Amniotic epithelial cell (primary cell): Measurements from ENCODE around the gene PIN1.

ENCODE experiments used
- DNase-seq: peaks from one replicate; pipeline ENCODE4 v3.0.0-alpha.2; 2010; ENCODE audit warnings: low read depth

Gene PIN1

DNA sequence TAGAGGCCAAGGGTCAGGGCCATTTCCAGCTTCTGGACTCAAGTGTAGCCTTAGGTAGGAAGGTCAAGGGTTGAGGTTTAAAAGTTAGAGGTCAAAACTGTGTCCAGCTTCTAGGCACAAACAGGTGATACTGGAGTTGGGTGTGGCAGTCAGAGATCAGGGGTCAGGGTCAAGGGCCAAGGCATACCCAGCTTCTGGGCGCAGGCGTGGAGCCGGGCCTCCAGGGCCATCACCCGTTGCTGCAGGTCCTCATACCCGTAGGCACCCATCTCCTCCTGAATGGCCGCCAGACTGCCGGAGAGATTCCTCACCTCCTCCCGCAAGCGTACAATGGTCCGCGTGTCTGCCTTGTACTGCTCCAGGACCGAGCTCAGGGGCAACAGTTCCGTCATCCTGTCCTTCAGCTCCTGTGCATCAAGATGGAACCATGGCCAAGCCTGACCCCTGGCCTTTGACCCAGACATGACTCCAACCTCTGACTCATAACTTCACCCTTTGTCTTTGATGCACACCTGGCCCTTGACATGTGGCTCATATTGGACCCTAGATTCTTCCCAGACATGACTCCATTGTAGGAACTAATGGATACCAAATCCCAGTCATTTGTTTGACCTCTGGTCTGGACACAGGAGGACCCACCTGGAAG, 22.1 kb downstream of the PIN1 start:
- no peak for DNase-seq

DNA sequence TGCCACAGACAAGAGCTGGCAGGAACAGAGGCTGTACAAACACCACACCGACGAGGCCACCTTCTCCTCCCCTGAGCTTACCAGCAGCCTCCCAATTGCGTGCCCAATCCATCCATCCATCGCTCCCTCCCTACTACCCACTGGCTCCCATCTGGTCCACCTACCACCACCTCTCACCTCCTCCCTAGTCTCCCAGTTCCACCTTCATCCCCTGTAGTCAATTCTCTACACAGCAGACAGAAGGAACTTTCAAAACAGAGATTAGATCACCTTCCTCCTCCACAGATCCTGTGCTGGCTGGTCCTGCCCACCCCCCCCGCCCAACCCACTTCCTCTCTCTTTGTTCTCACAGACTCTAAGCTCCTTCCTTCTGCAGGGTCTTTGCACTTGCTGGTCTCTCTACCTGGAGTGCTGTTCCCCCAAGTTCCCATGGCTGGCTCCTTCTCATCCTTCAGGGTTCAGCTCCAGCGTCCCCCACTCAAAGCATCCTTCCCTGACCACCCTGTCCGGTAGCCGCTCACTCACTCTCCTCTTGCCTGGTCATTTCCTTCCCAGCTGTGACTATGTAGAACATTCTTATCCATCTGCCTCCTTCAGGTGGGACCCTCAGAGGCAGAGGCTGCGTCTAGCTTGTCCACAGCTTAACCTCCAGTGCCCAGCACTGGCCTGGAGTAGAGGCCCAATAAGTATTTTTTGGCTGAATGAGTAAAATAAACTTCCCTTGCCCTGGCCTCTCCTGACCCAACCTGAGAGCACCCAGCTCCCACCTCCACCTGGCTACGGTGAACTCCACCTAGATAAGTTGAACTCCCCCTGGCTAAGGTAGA, 23.0 kb downstream of the PIN1 start:
- DNase-seq = no peak

DNA sequence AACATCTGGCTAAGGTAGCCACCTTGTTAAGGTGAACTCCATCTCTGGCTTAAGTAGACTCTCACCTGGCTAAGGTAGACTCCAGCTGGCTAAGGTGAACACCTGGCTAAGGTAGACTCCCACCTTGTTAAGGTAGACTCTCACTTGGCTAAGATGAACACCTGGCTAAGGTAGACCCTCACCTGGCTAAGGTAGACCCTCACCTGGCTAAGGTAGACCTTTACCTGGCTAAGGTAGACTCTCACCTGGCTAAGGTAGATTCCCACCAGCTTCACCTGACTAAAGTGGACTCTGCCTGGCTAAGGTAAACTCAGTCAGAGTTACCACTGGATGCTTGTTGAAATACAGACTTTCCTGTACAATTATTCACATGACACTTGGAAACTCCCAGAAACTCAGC, 23.6 kb downstream of the PIN1 start:
- DNase-seq = no peak

DNA sequence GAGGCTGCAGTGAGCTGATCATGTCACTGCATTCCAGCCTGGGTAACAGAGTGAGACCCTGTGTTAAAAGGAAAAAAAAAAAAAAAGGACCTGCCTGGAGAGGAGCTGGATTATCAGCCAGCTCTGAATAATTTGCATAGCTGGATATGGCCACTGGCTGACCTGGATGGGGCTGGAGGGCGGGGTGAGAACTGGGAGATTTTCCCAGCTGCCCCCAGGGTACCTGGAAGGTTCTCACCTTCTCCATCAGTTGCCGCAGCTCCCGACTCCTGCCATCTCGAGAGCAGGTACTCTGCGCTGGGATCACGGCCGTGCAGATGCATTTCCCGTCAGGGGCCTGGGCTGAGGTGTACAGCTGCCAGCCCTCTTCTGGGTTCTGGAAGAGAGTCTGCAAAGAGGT, 25.3 kb downstream of the PIN1 start:
- no peak for DNase-seq

DNA sequence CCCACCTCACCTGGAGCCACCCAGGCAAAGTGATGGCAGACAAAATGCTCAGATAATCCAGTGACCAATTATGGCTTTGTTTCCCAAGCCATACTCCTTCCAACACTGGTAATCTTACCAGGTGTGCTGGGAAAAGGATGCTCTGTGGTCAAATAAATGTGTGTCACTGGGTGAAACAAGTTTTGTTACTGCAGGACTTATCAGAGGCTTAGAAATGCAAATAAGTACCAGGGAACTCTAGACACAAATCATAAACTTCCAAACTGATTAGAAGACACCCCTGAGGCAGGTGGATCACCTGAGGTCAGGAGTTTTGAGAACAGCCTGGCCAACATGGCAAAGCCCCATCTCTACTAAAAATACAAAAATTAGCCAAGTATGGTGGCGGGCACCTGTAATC, 26.4 kb downstream of the PIN1 start:
- DNase-seq = no peak

DNA sequence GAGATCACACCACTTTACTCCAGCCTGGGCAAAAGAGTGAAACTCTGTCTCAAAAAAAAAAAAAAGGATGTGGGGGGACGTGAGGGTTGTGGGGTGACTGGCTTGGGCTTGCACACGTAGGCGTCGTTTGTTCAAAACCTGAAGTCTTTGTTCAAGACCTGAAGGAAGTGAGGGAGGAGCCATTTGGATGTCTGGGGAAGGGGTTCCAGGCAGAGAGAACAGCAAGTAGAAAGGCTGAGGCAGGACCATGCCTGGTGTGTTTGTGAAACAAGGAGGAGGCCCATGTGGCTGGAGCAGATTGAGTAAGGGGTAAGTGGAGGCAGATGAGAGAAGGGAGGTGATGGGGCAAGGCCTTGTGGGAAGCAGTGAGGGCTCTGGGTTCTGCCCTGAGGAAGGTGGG, 27.8 kb downstream of the PIN1 start:
- no peak for DNase-seq

DNA sequence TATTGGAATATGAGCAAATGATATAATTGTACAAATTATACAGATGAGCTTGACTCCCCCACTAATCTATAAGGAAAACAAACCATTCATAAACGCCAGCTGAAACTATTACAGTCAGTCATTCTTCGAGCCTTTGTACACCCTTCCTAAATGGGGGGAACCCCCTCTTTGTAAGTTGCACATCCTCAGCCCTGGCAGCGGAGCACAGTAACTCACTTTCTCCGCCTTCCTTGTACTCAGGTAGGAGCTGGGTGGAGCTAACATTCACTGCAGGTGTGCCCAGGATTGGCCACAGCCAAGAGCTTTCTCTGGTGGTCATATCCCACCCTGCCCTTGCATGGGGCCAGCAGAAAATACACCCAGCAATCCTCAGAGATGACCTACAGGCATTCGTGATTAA, 28.6 kb downstream of the PIN1 start:
- DNase-seq = no peak

DNA sequence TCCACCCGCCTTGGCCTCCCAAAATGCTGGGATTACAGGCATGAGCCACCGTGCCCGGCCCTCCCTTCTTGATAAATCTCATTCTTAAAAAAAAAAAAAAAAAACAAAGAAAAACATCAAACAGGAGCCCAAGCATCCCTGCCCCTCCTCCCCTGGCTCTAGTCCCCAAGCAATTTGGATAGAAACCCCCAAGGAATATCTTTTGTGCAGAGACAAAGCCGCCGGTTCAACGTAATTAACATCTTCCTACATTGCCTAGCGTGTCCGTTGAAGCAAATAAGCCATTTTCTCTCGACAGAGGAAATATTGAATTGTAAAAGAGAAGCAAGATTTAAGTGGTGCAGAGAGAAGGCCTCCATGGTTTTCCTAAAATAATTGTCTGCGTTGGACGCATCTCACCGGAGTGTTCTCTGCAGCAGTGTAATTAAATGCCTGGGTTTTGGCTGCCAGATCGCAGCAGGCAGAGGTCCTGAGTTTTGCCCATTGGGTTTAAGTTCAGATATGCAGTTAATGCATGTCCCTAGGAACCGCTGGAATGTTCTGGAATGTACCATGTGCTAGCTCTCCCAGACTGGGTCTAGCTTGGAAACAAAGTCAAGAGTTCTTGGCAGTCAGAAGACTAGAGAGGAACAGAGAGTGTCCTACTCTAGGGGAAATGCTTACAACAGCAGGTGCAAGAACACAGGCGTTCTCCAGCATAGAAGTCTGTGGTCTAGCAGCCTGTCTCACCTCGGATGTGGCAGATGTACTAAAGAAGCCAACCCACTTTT, 30.8 kb downstream of the PIN1 start:
- no peak for DNase-seq

DNA sequence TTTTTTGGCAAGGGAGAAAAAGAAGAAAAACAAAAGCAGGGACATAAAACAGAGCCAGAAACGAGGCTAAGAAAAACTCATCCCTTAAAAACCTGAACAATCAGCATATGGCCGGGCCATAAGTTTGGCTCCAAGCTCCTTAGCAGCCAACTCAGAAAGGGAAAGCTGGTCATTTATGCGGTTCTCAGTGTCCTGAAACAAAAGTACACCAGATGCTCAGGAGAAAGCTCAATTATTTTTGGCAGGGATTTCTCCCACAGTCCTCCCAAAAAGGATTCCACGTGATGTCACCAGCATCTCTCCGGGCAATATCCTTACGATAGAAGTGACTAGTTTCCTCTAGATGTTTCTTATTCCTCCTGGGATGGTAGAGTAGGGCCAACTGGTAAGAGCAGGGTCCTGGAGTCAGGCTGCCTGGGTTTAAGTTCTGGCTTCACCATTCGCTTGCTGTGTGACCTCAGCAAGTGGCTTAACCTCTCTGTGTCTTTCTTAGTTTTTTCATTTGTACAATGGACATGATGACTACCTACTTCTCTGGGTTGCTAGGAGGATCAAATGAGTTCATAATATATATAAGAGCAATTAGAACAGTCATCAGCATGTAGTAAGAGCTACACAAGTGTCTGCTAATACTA, 34.0 kb downstream of the PIN1 start:
- DNase-seq = no peak

DNA sequence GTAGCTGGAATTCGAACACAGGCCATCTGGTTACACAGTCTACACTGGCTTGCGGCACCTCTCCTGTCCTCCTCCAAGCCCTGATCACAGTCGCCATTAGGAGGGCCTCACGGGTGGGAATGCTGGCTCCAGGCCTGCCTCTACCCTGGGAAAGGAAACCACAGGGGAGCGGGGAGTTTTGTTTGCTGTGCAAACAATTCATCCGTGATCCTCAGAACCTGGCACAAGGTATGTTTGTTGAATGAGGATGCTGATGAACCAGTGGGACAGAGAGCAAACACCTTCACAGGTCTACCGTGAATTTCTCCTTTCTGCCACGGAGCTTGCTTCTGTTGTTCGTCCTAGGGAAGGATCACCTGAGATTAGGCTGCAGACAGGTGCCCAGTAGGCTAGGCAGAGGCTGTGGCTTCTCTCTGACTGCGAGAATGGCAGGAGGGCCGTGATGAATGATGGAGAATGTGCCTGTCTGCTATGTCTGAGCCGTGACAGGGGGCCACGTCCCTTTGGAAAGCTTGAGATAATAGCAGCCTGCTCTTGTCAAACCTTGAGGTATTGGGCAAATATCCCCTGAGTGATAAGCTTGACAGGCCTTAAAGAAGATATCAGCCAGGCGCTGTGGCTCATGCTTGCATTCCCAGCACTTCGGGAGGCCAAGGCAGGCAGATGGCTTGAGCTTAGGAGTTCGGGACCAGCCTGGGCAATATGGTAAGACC, 36.7 kb downstream of the PIN1 start:
- no peak for DNase-seq

DNA sequence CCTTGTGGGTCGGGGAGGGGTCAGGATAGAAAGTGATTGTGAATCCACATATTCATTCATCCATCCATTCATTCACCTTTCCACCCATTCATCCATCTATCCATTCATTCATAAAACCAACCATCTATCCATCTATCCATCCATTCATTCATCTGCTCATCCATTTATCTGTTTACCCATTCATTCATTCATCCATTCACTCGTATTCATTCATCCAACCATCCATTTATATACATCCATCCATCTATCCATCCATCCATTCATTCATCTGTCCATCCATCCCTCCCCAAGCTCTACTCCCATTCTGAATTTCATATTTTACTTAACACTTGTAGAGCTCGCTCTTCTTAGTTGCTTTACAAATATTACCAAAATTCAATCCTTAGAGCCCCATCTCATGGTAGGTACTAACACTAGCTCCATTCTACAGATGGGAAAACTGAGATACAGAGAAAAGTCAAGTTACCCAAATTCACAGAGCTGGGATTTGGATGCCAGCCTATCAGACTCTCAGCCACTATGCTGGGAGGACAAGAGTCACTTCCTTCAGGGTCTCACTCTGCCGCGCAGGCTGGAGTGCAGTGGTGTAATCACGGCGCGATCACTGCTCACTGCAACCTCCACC, 37.6 kb downstream of the PIN1 start:
- DNase-seq = no peak

DNA sequence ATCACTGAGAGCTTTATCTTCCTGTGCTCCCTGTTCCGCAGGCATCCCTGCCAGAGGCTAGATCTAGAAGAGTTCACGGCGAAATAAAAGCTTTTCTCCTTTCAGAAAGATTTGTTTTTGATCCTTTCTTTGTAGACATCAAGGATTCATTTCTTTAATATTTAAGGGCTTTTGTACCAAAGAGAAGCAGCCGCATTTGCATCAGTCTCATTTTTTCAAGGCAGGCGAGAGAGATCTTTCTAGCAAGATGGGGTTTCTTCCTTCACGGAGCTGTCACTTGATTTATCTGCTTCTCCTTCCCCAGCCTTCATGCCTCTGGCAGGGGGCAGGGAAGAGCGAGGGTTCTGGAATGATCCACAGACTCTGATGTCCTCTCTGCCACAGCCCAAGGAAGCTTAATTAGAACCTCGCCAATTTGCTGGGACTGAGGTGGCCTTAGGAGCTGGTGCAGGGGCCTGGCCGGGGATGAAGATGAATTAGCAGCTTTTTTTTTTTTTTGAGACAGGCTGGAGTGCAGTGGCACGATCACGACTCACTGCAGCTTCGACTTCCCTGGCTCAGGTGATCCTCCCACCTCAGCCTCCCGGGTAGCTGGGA, 40.0 kb downstream of the PIN1 start:
- DNase-seq = no peak

DNA sequence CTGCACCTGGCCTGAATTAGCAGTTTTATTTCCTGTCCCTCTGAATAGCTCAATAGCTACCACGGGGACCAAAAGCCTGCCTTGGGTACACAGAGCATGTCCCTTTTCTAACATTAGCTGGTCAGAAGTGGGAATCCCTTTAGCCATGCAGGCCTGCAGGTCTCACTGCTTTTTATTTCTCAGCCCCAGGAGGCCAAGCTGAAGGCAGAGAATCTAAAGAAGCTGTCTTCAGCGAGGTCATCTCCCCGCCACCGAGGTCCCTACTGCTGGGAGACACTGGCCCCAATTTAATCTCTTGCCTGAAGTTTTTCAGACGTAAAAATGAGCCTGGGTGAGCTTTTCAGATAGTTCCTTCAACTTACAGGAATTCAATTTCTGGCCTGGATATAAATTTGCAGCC, 40.7 kb downstream of the PIN1 start:
- no peak for DNase-seq

DNA sequence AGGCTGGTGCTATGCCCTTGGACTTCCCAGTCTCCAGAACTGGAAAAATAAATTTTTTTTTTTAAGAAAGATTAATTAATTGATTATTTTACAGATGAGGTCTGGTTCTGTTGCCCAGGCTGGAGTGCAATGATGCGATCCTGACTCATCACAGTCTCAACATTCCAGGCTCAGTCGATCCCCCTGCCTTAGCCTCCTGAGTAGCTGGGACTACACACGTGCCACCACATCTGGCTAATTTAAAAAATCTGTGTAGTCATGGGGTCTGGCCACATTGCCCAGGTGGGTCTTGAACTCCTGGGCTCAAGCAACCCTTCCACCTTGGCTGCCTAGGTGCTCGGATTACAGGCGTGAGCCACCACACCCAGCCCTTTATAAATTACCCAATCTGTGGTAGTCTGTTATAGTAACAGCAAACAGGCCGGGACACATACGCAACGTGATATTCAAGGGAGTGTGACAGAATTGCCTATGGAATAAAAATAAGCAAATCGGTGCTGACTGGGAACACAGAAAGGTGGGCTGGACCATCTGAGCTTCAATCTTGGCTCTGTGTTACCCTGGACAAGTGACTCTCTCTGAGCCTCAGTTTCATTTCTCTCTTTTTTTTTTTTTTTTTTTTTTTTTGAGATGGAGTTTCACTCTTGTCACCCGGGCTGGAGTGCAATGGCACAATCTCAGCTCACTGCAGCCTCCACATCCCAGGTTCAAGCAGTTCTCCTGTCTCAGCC, 42.8 kb downstream of the PIN1 start:
- peak; percentile 25 for DNase-seq

DNA sequence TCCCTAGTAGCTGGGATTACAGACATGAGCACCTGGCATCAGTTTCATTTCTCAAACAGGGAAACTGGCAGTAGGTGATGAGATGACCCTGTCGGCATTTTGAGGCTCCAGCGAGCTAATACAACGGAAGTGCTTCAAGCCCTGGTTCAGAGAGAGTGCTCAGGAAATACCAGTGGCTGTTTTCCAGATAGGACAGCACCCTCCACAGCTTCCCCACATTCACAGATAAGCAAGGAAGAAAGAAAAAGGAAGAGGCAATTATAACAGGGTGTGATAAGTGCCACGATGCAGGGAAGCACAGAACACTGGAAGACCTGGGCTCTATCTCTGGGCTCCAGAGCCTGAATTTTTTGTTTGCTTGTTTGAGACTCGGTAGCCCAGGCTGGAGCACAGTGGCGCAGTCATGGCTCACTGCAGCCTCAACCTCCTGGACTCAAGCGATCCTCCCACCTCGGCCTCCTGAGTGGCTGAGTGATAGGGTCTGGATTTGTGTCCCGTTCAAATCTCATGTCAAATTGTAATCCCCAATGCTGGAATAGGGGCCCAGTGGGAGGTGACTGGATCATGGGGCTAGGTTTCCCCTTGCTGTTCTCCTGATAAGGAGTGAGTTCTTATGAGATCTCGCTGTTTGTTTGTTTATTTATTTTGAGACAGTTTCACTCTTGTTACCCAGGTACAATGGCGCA, 43.5 kb downstream of the PIN1 start:
- DNase-seq = peak; percentile 9

DNA sequence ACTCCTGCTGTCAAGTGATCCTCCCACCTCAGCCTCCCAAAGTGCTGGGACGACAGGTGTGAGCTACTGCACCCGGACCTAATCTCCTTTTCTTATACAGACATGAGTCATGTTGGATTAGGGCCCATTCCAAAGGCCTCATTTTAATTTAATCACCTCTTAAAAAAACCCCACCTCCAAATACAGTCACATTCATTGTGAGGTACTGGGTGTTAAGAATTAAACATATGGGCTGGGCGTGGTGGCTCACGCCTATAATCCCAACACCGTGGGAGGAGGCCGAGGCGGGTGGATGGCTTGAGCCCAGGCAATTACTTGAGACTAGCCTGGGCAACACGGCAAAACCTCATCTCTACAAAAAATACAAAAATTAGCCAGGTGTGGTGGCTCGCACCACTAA, 46.6 kb downstream of the PIN1 start:
- DNase-seq = no peak

DNA sequence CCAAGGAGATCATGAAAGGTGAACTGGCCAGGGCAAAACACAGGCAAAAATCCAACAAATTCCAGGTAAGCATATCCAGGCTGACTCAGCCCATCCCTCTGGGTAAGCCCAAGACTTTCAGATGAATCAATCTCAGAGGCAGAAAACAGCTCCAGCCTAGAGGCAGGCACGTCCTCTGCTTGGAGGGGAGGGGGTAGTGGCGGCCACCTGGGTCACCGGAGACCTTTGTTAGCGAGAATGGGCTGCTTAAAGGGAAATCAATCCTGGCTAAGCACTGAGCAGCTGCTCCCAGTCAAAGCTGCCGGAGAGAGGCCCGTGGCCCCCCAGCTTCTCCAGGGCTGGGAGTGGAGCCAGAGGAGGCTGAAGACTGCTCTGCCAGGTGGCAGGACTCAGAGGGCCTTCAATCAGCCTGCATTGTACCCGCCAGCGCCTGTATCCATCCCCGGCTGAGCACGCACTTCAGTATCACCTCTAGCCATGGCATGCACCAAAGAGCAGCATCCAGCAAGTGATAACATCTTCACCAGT, 48.2 kb downstream of the PIN1 start:
- no peak for DNase-seq

DNA sequence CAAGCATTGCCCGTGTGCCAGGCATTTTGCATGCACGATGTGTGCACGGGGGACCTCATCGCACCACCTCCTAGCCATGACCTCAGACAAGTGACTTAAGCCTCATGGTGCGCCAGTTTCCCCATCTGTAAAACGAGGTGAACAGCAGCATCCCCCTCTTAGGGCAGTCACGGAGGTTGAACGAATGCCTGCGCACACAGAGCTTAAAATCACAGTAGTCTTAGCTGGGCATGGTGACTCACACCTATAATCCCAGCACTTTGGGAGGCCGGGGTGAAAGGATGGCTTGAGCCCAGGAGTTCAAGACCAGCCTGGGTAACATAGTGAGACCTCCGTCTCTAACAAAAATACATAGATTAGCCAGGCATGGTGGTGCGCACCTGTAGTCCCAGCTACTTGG, 48.6 kb downstream of the PIN1 start:
- DNase-seq = no peak

DNA sequence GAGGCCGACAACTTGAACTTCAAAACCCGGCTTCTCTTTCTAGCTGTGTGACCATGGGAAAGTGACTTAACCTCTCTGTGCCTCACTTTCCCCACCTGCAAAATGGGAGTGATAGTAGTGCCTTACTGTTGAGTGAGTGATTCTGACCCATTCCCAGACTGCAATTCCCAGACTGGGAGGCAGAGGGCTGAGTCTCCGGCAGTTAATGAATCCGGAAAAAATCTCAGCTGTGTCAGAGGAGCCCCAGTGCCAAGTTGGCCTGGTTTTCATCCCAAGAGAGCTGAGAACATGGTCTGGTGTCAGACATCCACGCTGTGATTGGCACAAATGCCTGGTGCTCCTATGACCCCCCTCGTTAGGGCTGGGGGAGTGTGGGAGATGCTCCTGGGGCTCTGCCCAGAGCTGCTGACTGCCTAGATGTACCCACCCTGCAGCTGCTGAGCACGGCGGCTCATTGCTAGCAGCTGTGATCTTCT, 50.0 kb downstream of the PIN1 start:
- peak; percentile 10 for DNase-seq
